Osteoblast (primary cell): Measurements from ENCODE around the gene ZFHX3. TPM values are rescaled to one million over a fixed set of nuclear protein-coding genes. Genes with fewer than 3 reads are reported as not detected.
A peak's percentile ranks its signal among the peaks of the same experiment; 100 is the strongest.

Source experiments
- DNase-seq: peaks from one replicate; pipeline ENCODE4 v3.0.0; 2011; ENCODE audit warnings: low spot score, mixed read lengths; ENCODE audit not compliant: insufficient read length; ENCODE audit errors: missing footprints
- H2AFZ ChIP-seq: 2 replicates; pipeline ENCODE4 v1.6.0; 2011; ENCODE audit warnings: mild to moderate bottlenecking, low read length
- H3K27ac ChIP-seq: 2 replicates; pipeline ENCODE4 v1.5.1; 2011; ENCODE audit warnings: mild to moderate bottlenecking, low read depth, low read length, moderate library complexity
- H3K27me3 ChIP-seq: 2 replicates; pipeline ENCODE4 v1.6.0; 2012; ENCODE audit warnings: mild to moderate bottlenecking, control low read depth, inconsistent platforms, low read length, moderate library complexity; ENCODE audit not compliant: insufficient read depth
- H3K36me3 ChIP-seq: 2 replicates; pipeline ENCODE4 v1.5.1; 2011; ENCODE audit warnings: mild to moderate bottlenecking, low read length, control low read depth, moderate library complexity; ENCODE audit not compliant: insufficient read depth
- H3K4me1 ChIP-seq: 2 replicates; pipeline ENCODE4 v1.5.1; 2011; ENCODE audit warnings: mild to moderate bottlenecking, low read length, control low read depth, moderate library complexity; ENCODE audit not compliant: insufficient read depth
- H3K4me2 ChIP-seq: 2 replicates; pipeline ENCODE4 v1.6.0; 2011; ENCODE audit warnings: mild to moderate bottlenecking, low read length; ENCODE audit not compliant: insufficient read depth
- H3K4me3 ChIP-seq: fragments of 200-600 bp; sonication (generic); 3 replicates; pipeline ENCODE4 v1.5.1; 2012; ENCODE audit warnings: mild to moderate bottlenecking, low read length, inconsistent platforms; ENCODE audit not compliant: insufficient read depth
- H3K79me2 ChIP-seq: 2 replicates; pipeline ENCODE4 v1.6.0; 2012; ENCODE audit warnings: mild to moderate bottlenecking, low read length, control low read depth, inconsistent platforms; ENCODE audit not compliant: insufficient read depth
- H3K9me3 ChIP-seq: 2 replicates; pipeline ENCODE4 v1.5.1; 2011; ENCODE audit warnings: low read depth, low read length, control low read depth
- H4K20me1 ChIP-seq: 2 replicates; pipeline ENCODE4 v1.6.0; 2012; ENCODE audit warnings: mild to moderate bottlenecking, low read length, control low read depth; ENCODE audit not compliant: insufficient read depth
- CTCF ChIP-seq: IDR thresholded peaks from 2 replicates; pipeline ENCODE4 v1.5.1; 2011; ENCODE audit warnings: mild to moderate bottlenecking, low read depth, low read length, moderate library complexity; ENCODE audit errors: extremely low read depth
- total RNA-seq: library from RNA; depleted of rRNA; stranded (reverse); fragments of >200 nt; gene quantifications from 2 replicates; pipeline ENCODE4 v1.2.3, GENCODE V29; 2012

ZFHX3 gene
- total RNA-seq, 1 donor = 14.5 TPM

DNA sequence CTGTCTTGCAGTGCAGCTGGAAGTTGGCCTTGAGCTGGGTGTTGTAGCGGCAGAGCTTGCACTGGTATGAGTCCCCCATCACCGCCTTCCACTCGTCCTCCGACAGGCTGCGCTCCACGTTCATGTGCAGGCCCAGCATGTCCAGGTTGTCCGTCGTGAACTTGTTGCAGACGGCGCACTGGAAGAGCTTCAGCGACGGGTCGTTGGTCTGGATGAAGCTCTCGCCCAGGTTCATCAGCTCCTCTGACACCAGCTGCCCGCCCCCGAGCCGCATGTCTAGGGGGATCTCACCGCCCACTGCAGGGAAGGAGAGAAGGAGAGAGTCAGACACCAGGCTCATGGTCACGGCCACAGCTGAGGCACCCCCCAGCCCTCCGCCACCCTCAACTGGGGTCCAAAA, 97.3 kb downstream of the ZFHX3 start:
- no peak for TF ChIP-seq CTCF
- Histone ChIP-seq H2AFZ (no peak overlapping the region), H3K79me2 (peaks cover 89% of the 10 kb centered on the region), H3K4me1 (peaks cover 18% of the 10 kb centered on the region), H3K4me3 (no peak overlapping the region), H4K20me1 (peaks cover 39% of the 10 kb centered on the region), H3K9me3 (no peaks in the 10 kb centered on the region), H3K4me2 (no peak overlapping the region), H3K27ac (no peak overlapping the region), H3K27me3 (no peaks in the 10 kb centered on the region), H3K36me3 (peaks cover 27% of the 10 kb centered on the region)
- no peak for DNase-seq

GRCh38 chr16:72948238-72948829, 99.6 kb downstream of the ZFHX3 start:
- Histone ChIP-seq H3K4me3 (no peak overlapping the region), H3K36me3 (peaks cover 32% of the 10 kb centered on the region), H3K4me1 (peaks cover 13% of the 10 kb centered on the region), H2AFZ (no peak overlapping the region), H4K20me1 (peaks cover 55% of the 10 kb centered on the region), H3K79me2 (peaks cover 91% of the 10 kb centered on the region), H3K27me3 (no peaks in the 10 kb centered on the region), H3K9me3 (no peaks in the 10 kb centered on the region), H3K27ac (no peak overlapping the region), H3K4me2 (no peak overlapping the region)
- DNase-seq = no peak
- TF ChIP-seq CTCF = no peak

DNA sequence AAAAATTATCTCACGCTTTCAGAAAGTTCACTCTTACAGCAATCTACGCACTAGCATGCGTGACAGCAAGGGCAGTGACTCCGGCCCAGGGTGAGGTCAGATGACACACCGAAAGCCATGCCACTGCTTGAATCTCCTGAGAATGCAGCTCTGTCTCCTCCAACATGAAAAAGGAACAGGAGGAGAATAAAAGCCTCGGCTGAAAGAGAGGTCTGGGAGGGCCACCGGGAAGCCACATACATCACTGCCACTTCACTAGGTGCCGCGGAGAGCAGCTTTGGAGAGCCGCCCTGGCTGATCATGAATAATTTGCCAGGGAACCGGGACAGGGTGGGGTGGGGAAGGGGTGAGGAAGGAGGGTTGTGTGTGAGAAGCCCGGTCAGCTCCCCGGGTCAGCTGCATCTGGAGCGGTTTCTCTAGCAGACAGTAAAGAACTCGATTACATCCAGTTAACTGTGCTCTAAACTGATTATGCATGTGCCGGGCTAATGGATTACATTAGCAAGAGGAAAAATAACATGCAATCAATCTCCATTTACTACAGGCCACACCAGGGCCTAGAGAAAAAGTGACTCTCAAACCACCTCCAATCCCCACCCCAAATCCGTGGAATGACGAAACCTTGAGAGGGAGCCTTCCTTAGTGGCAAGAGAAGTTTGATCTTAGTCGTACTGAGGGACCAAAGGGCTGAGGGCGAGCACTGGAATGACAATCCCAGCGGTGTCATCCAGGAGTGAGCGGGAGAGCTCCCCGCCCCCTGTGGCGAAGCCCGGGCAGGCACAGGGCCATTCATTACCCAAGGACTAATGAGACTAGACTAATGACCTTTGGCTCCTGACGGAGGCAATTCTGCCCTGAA, 100.3 kb downstream of the ZFHX3 start:
- Histone ChIP-seq H2AFZ (no peak overlapping the region), H3K79me2 (peaks cover 94% of the 10 kb centered on the region), H4K20me1 (peaks cover 53% of the 10 kb centered on the region), H3K27me3 (no peaks in the 10 kb centered on the region), H3K9me3 (no peaks in the 10 kb centered on the region), H3K27ac (peak overlapping the region; percentile 32), H3K4me3 (no peak overlapping the region), H3K4me1 (peaks cover 5% of the 10 kb centered on the region), H3K36me3 (peaks cover 32% of the 10 kb centered on the region), H3K4me2 (no peak overlapping the region)
- TF ChIP-seq CTCF = no peak
- DNase-seq = no peak

- H4K20me1 ChIP-seq = peaks cover 44% of the 10 kb centered on the region
- H3K79me2 ChIP-seq = peaks cover 93% of the 10 kb centered on the region
- peak overlapping the region; percentile 28 for H3K27ac ChIP-seq
- TF ChIP-seq CTCF = no peak
- no peak for DNase-seq
- H3K36me3 ChIP-seq = peaks cover 38% of the 10 kb centered on the region
- no peaks in the 10 kb centered on the region for H3K27me3 ChIP-seq
- H3K9me3 ChIP-seq = no peaks in the 10 kb centered on the region
- H3K4me2 ChIP-seq = no peak overlapping the region
- H3K4me1 ChIP-seq = no peaks in the 10 kb centered on the region
- H3K4me3 ChIP-seq = no peak overlapping the region
- no peak overlapping the region for H2AFZ ChIP-seq
Measured at GRCh38 chr16:72946474-72947194, 101.3 kb downstream of the ZFHX3 start.
